GM10266 (cell line): Measurements from ENCODE around the gene SLC25A1.
"Not testable (repeated sequence)": the region's sequence is repeated elsewhere in the genome, so short reads cannot be mapped to it uniquely, and the experiment has no call there.

Source experiments
- DNase-seq: peaks from one replicate; pipeline ENCODE4 v3.0.0; 2012; ENCODE audit errors: extremely low spot score
- CTCF ChIP-seq: IDR thresholded peaks from 2 replicates; pipeline ENCODE4 v1.5.1; 2012; ENCODE audit warnings: mild to moderate bottlenecking, low read depth; ENCODE audit not compliant: control insufficient read depth, insufficient read depth; ENCODE audit errors: missing control alignments

SLC25A1 gene

DNA sequence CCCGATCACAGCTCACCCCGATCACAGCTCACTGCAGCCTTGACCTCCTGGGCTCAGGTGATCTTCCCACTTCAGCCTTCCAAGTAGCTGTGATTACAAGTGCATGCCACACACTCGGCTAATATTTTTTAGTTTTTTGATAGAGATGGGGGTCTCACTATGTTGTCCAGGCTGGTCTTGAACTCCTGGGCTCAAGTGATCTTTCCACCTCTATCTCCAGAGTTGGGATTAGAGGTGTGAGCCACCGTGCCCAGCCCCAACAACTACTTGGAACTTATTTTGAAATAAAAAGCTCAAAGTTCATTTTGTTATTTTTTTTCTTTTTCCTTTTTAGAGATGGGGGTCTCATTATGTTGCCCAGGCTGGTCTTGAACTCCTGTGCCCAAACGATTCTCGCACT lies 27.8 kb upstream of the SLC25A1 start:
- DNase-seq = no peak
- TF ChIP-seq CTCF = no peak

DNA sequence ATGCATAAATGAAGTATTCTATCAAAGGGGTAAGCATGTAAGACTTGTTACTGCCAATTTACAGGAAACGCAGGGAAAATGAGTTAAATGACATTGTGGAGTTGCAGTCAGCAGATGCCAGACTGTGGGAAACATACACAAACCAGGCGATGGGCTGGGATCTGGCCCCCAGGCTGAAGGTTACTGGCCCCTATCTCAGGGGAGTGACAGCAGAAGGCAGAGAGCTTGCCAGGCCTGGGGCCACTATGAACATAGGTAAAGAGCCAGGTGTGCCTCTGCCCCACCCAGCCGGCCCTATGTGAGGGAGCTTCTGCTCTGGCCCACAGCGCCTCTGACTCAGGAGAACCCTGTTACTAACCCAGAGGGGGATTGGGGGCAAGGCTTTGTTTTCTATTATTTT lies 26.1 kb upstream of the SLC25A1 start:
- TF ChIP-seq CTCF = no peak
- no peak for DNase-seq

DNA sequence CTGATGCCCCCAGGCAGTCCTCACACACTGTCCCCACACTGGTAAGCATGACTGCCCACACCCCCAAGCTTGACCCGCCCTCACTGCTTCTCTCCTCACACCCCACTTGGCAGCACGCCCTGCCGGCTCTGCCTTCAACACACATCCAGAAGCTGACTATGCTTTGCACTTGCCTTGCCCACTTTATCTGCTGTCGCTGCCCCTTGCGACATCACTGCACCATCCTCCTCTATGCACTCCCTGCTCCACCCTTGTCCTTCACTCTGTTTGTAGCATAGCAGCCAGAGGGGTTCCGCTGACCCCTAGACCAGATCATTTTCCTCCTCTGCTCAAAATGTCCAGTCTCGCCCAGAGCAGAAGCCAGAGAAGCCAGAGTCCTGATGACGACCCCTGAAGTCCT lies 25.3 kb upstream of the SLC25A1 start:
- DNase-seq = no peak
- no peak for TF ChIP-seq CTCF

DNA sequence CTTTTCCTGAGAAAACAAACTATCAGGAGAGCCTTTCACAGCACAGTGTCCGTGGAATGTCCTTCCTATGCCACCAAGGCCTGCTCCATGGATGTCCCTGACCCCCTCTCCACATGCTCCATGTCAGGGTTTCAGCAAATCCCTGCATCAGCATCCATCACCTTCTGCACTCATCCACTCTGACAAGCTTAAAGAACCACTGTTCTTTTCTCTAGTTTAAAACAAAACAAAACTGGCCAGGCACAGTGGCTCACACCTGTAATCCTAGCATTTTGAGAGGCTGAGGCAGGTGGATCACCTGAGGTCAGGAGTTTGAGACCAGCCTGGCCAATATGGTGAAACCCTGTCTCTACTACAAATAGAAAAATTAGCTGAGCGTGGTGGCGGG lies 24.3 kb upstream of the SLC25A1 start:
- not testable (repeated sequence) for DNase-seq

DNA sequence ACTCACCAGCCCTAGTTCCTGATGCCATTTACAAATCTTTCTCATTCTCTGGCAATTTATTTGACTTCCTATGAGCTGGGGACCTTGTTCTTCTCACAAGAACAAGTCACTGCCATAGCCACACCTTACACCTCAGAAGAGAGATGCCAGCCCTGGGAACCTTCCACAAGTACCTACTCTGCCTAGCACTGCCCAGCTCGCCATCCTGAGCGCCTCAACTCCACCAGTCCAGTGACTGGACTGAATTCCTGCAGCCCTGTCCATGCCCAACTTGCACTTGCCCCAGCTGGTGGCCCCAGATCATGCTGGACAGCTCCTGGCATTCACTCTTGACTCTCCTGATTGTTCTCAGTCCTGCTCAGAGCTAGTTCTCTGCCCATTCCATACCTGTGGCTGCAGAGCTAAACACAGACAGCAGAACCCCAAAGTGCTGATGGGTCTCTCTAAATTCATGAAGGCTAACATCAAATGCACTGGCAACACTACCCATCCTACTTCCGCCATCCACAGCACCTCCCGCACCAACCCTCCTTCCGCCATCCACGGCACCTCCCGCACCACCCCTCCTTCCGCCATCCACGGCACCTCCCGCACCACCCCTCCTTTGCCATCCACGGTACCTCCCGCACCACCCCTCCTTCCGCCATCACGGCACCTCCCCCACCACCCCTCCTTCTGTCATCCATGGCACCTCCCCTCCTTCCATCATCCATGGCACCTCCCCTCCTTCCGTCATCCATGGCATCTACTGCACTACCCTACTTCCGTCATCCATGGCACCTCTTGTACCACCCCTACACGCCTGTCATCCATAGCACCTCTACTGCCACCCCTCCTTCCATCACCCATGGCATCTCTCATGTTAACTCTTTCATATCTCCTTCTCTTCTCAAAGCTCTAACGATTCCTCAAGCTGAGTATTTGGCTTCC lies 23.6 kb upstream of the SLC25A1 start:
- no peak for TF ChIP-seq CTCF
- no peak for DNase-seq

- DNase-seq = no peak
- TF ChIP-seq CTCF = no peak
These were observed 22.8 kb upstream of the SLC25A1 start for GRCh38 chr22:19201130-19201868.

GRCh38 chr22:19199479-19199878 lies 20.9 kb upstream of the SLC25A1 start:
- no peak for TF ChIP-seq CTCF
- DNase-seq = no peak
